ENCODE results near the gene SHTN1.

GRCh38 chr10:116978901-116979300 lies 26.1 kb downstream of the SHTN1 start:
- TF ChIP-seq CTCF (conservative IDR thresholded peaks at IDR 0.05 in 1 of 2, IDR thresholded peaks at IDR 0.05 in 1 of 2; ENCODE audit: low read depth in 1 of 2, low read length in 2 of 2) (no peak), EZH2 (IDR thresholded peaks at IDR 0.05; ENCODE audit: low read length, missing control alignments) (no peak)

Data from fibroblast of lung (primary cell).